Chondrocyte (in vitro differentiated cells): Measurements from ENCODE around the gene CHML. TPM values are rescaled to one million over a fixed set of nuclear protein-coding genes. Genes with fewer than 3 reads are reported as not detected.
"Not testable (repeated sequence)": the region's sequence is repeated elsewhere in the genome, so short reads cannot be mapped to it uniquely, and the experiment has no call there.

Experiments used
- DNase-seq: peaks from one replicate; pipeline ENCODE4 v3.0.0; 2021; ENCODE audit warnings: mixed read lengths, low spot score
- H3K27ac Mint-ChIP-seq: one replicate; pipeline ENCODE4 v1.8.0; 2021; ENCODE audit warnings: mild to moderate bottlenecking, moderate library complexity, mixed read lengths; ENCODE audit not compliant: unreplicated experiment
- H3K27me3 Mint-ChIP-seq: 2 replicates; pipeline ENCODE4 v1.8.0; 2021; ENCODE audit warnings: low read depth, mixed read lengths
- H3K36me3 Mint-ChIP-seq: 2 replicates; pipeline ENCODE4 v1.8.0; 2021; ENCODE audit warnings: low read depth, mixed read lengths
- H3K4me1 Mint-ChIP-seq: 2 replicates; pipeline ENCODE4 v1.8.0; 2021; ENCODE audit warnings: low read depth, mild to moderate bottlenecking, mixed read lengths
- H3K4me3 Mint-ChIP-seq: one replicate; pipeline ENCODE4 v1.8.0; 2021; ENCODE audit warnings: mild to moderate bottlenecking, moderate library complexity, mixed read lengths; ENCODE audit not compliant: unreplicated experiment
- H3K9me3 Mint-ChIP-seq: 2 replicates; pipeline ENCODE4 v1.8.0; 2021; ENCODE audit warnings: low read depth, mixed read lengths
- CTCF ChIP-seq: fragments of 200-600 bp; sonication (generic); IDR thresholded peaks from 2 replicates; pipeline ENCODE4 v1.5.0; 2021; ENCODE audit warnings: antibody characterized with exemption, mild to moderate bottlenecking, moderate library complexity
- long read RNA-seq: library from polyadenylated mRNA; stranded (forward); transcript quantifications from one replicate; pipeline ENCODE4 v2.0.0, GENCODE V29; 2021
- total RNA-seq: library from RNA; stranded (reverse); gene quantifications from 3 replicates; pipeline ENCODE4 v1.2.1, GENCODE V29; 2021

Gene CHML
- total RNA-seq: 12.8 to 14.0 TPM (median 13.3 TPM) in 3 replicates
- long read RNA-seq, full-length matches to known transcripts: 13 of 15 reads
- long read RNA-seq, partial matches to known transcripts: 0 of 15 reads
- long read RNA-seq, other reads (novel, unspliced or antisense): 2 of 15 reads

GRCh38 chr1:241640149-241640866 is at the start of gene CHML, which contains the start of gene OPN3:
Gene CHML, minus strand, starts transcription at chr1:241640369. Its CDS starts 4,603 bp downstream, at chr1:241635766.
Gene OPN3, minus strand, starts transcription at chr1:241640369. Its CDS starts 115 bp downstream, at chr1:241640254.
- no peak for TF ChIP-seq CTCF
- peak; percentile 95 for DNase-seq
- peak within 1 kb of the TSS; percentile 85 for H3K4me3 Mint-ChIP-seq
- peak within 1 kb of the TSS; percentile 87 for H3K27ac Mint-ChIP-seq
- H3K36me3 Mint-ChIP-seq: peaks cover 1% of the 10 kb centered on the region
- H3K4me1 Mint-ChIP-seq: peaks cover 51% of the 10 kb centered on the region
- peaks cover 8% of the 10 kb centered on the region for H3K9me3 Mint-ChIP-seq
- no peaks in the 10 kb centered on the region for H3K27me3 Mint-ChIP-seq

GRCh38 chr1:241688940-241689368 is 48.8 kb upstream of the CHML start:
- peaks cover 2% of the 10 kb centered on the region for H3K36me3 Mint-ChIP-seq
- DNase-seq: no peak
- H3K4me3 Mint-ChIP-seq: no peak overlapping the region
- peaks cover 13% of the 10 kb centered on the region for H3K9me3 Mint-ChIP-seq
- no peak for TF ChIP-seq CTCF
- H3K27ac Mint-ChIP-seq: peak overlapping the region; percentile 79
- peaks cover 10% of the 10 kb centered on the region for H3K4me1 Mint-ChIP-seq
- peaks cover 12% of the 10 kb centered on the region for H3K27me3 Mint-ChIP-seq

- no peak overlapping the region for H3K27ac Mint-ChIP-seq
- no peak for DNase-seq
- peaks cover 2% of the 10 kb centered on the region for H3K36me3 Mint-ChIP-seq
- no peak overlapping the region for H3K4me3 Mint-ChIP-seq
- peaks cover 7% of the 10 kb centered on the region for H3K9me3 Mint-ChIP-seq
- no peak for TF ChIP-seq CTCF
- H3K27me3 Mint-ChIP-seq: peaks cover 30% of the 10 kb centered on the region
- H3K4me1 Mint-ChIP-seq: peaks cover 5% of the 10 kb centered on the region
Observed at GRCh38 chr1:241684108-241684507, 43.9 kb upstream of the CHML start.

- Mint-ChIP-seq H3K27me3 (peaks cover 30% of the 10 kb centered on the region), H3K27ac (no peak overlapping the region), H3K4me3 (no peak overlapping the region), H3K9me3 (peaks cover 5% of the 10 kb centered on the region), H3K36me3 (peaks cover 2% of the 10 kb centered on the region), H3K4me1 (no peaks in the 10 kb centered on the region)
- DNase-seq: no peak
- TF ChIP-seq CTCF: no peak
Observed at GRCh38 chr1:241682921-241683320, 42.8 kb upstream of the CHML start.

- peaks cover 36% of the 10 kb centered on the region for H3K27me3 Mint-ChIP-seq
- H3K27ac Mint-ChIP-seq, H3K36me3 Mint-ChIP-seq, H3K4me1 Mint-ChIP-seq, DNase-seq, H3K4me3 Mint-ChIP-seq, H3K9me3 Mint-ChIP-seq: not testable (repeated sequence)
Observed at GRCh38 chr1:241681861-241682448, 41.8 kb upstream of the CHML start.
